NK-92 (cell line): Measurements from ENCODE around the gene ESRRB.

ENCODE experiments used
- DNase-seq: peaks from one replicate; lab custom pipeline; 2025; ENCODE audit not compliant: unreplicated experiment; lab: John Stamatoyannopoulos, UW

ESRRB gene

DNA sequence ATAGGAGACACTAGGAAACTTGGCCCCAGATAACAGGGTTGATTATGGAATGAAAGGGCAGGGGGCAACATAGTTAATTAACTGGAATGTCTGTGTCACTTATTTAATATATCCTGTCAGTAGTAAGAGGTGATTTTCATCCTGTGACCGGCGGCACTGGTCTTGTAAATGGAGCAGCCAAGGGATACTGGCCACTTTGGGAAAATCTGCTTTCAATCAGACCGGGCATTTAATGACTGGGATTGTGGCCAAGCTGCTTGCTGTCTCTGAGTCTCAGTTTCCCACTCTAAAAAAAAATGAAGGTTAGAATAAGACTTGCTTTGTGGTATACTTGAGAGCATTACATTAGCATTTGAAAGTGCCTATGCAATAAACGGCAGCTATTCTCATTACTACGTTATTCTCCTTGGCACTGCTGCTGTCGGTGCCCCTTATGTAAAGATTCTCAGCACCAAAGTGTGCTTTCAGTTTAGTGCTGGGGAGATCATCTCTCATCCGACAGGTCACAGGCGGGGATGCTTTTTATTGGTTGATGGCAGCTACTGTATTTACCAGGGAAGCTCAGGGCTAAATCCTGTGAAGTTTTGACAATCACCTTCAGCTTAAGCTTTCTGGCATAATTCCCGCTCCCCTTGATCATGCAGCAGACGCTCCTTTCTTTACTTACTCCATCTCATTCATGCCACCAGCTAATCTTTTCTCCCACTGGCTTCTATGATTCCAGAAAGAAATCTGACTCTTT lies 162.1 kb downstream of the ESRRB start:
- DNase-seq = no peak

DNA sequence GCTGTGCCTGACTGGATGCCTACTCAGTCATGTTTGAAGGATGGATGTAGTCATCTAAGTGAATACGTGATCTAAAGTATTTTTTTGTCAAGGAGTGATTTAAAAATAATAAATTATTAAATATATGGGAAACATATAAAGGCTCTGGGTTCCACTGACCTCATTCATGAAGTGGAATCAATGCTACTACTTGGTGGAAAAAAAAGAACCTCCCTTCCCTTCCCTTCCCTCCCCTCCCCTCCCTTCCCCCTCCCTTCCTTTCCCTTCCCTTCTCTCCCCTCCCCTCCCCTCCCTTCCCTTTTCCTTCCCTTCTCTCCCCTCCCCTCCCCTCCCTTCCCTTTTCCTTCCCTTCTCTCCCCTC lies 162.7 kb downstream of the ESRRB start:
- DNase-seq = no peak

DNA sequence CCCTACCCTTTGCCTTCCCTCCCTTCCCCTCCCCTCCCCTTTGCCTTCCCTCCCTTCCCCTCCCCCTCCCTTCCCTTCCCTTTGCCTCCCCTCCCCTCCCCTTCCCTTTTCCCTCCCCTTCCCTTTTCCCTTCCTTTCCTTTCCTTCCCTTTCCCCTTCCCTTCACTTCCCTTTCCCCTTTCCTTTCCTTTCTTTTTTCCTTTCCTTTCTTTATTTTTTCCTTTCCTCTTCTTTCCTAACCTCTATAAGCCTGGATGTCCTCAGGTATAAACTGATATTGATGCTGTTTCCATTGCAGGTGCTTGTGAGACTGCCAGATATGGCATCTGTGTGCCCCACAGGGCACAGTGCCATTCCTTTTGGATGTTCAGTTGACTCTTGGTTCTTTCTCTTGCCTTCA lies 163.2 kb downstream of the ESRRB start:
- DNase-seq = no peak

DNA sequence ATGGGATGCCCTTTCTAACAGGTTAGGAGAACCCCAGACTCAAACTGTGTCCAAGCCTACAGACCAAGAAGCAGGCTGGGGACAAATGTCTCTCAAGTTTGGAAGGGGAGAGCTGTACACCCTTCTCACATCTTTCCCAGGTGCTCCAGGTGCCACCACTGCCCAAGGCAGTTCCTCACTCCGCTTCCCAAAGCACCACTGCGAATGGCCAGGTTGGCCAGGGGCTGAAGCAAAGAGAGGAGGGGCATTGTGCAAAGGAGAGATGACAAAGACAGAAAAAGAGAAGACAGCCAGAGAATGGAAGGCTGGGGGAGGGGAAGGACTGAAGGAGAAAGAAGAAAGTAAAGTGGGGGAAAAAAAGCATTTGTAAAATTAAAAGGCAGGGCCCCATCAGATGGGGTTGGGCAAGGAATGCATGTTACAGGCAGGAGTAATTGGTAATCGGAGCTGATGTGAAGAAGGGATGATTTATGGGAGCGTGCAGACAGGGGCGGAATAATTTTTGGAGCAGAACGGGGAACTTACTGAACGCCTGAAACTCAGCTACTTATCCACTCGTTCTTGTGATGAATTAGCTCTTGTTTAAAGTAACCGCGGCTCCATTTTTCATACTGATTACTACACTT lies 165.8 kb downstream of the ESRRB start:
- DNase-seq = no peak

DNA sequence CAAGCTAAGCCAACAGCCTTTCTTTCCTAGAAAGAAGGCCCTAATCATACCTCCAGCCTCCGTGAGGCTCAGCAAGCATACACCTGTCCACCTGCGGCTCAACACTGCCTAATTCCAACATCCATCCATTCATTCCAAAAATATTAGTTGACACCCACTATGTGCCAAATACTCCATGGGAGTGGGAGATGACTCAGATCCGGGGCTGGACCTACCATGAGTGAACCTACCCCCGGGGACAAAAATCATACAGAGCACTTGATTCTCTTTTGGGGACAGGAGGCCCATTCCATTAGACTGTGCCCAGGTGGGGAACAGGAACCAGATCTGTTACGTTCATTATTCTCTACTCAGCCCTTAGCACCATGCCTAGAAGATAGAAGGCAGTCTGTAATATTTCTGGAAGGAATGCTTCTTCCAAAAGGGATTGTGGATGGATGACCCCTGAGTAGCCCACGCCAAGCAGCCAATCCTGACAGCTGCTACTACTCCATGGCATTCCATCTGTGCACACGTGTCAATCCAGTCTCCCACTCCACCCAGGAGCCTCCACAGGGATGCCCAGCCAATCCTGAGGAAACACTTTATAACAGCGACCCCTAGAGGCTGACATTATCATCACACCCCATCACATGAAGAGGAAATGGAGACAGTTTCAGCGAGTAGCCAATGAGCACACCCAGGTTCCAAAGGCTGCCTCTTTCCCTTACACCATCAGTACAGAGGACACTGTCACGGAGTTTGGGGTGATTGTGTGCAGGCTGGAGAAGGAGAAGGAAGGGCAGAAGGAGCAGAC lies 170.7 kb downstream of the ESRRB start:
- DNase-seq = no peak

DNA sequence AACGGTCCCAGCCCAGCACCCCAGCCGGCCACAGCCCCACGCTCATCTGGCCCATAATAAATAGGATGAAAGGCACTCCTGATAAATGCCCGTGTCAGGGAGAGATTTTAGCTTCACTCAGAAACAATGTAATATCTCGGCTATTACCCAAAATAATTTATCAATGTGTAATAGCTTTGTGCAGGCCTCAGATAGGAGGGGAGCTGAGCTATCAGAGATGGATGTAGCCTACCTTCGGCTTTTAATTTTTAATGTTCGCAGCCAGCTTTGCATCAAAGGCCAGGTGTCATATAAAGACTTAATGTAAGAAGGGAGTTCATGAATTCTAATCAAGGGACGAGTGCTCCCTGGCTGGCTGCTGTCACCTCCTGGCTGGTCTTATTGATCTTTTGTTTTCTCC lies 171.9 kb downstream of the ESRRB start:
- DNase-seq = no peak

DNA sequence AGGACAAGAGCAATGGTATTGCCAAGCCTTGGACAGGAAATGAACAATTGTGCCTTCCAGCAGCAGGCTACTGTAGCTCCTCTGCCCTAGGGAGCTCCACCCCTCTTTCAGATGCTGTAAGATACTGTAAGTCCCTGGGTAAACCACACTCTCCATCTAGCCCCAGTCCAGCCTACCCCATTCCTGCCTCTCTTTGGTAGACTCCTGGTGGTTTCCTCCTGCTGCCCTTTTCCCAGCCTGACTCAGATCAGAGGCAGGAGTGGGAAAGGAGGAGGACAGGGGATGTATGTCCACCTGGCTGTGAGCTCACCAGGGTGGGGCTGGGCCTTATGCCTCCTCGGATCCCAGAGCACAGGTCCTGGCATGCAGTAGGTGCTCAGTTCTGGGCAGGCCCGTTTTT lies 174.6 kb downstream of the ESRRB start:
- no peak for DNase-seq

DNA sequence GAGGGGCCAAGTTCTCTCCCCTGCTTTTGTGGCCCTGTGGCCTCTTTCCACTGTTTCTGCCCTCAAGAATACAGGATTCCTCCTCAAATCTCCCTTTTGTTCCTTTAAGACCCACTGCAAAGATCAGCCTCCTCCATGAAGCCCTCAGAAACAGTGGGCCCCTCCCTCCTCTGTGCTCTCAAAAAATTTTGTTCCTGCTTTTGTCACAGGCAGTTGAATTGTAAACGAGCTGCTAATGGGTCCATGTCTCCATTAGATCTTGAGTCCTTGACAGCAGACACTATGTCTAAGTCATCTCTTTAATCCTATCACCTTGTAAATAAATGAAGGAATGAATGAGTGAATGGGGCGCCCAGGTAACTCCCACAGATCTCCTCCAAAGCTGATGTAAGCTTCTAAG lies 175.2 kb downstream of the ESRRB start:
- no peak for DNase-seq
